Measurements from ENCODE around the gene SCUBE1.

DNA sequence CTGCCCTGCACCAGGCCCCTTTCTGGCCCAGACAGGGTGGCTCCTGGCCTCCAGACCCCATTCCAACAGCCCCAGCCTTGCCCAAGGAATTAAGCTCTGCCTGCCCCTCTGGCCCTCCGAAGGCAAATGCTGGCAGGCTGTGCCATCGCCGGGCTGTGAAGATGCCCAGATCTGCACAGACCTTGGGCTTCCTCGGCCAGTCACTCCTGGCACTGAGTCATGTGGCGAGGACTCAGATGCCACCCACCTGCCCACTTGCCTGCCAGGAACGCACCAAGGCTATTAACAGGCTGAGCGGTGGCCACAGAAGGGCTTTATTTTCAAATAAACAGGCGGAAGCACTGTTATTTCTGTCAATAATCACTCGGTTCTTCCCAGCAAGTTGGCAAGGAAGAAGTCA is 105.9 kb downstream of the SCUBE1 start:
- TF ChIP-seq, protein P1, sequence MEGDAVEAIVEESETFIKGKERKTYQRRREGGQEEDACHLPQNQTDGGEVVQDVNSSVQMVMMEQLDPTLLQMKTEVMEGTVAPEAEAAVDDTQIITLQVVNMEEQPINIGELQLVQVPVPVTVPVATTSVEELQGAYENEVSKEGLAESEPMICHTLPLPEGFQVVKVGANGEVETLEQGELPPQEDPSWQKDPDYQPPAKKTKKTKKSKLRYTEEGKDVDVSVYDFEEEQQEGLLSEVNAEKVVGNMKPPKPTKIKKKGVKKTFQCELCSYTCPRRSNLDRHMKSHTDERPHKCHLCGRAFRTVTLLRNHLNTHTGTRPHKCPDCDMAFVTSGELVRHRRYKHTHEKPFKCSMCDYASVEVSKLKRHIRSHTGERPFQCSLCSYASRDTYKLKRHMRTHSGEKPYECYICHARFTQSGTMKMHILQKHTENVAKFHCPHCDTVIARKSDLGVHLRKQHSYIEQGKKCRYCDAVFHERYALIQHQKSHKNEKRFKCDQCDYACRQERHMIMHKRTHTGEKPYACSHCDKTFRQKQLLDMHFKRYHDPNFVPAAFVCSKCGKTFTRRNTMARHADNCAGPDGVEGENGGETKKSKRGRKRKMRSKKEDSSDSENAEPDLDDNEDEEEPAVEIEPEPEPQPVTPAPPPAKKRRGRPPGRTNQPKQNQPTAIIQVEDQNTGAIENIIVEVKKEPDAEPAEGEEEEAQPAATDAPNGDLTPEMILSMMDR (conservative IDR thresholded peaks at IDR 0.05; ENCODE audit: low read length): no peak
- TF ChIP-seq EZH2phosphoT487 (IDR thresholded peaks at IDR 0.05; ENCODE audit: borderline replicate concordance, low read depth, low read length): no peak
